HepG2 (cell line): ENCODE results near the gene UGT1A8. TPM values are rescaled to one million over a fixed set of nuclear protein-coding genes. Genes with fewer than 3 reads are reported as not detected.

Experiments
- ATAC-seq: fragments of 200-7000 bp; cut with Tn5 transposase; 3 replicates; pipeline ENCODE4 v1.9.1; 2020; ENCODE audit warnings: mild to moderate bottlenecking, moderate library complexity
- BruUV-seq: library from RNA; stranded (reverse); fragments of 400-500 nt; replicated peaks from 2 replicates; lab custom pipeline; 2021; lab: Mats Ljungman, UMichigan
- CTCF ChIA-PET: fragments of 300-600 bp; formaldehyde crosslinking; extraction: SDS; loops from one replicate; lab custom pipeline; 2021; ENCODE audit warnings: low total read pairs, inconsistent platforms, low intra/inter-chr PET ratio; lab: Yijun Ruan, JAX
- POLR2A ChIA-PET: fragments of 350-600 bp; sonication (Branson Sonifier 250); formaldehyde crosslinking; loops from one replicate; lab custom pipeline; 2020; ENCODE audit warnings: antibody characterized with exemption, inconsistent platforms; lab: Yijun Ruan, JAX
- DNase-seq: peaks from one replicate; pipeline ENCODE4 v3.0.0-alpha.2; 2015; ENCODE audit warnings: low spot score
- FAIRE-seq: peaks from 3 replicates; lab custom pipeline; 2011; peaks lifted over from hg19 to GRCh38; lab: Jason Lieb, UNC
- H2AFZ ChIP-seq: one replicate; pipeline ENCODE4 v1.6.1; 2011; ENCODE audit warnings: low read length, inconsistent platforms
- H3K27ac ChIP-seq: fragments of 300-600 bp; 3 replicates; pipeline ENCODE4 v1.8.0; 2011; ENCODE audit warnings: mixed run types, mild to moderate bottlenecking, mixed read lengths, low read length, inconsistent platforms; ENCODE audit not compliant: insufficient read depth; ENCODE audit errors: extremely low read length
- H3K27me3 ChIP-seq, 2 experiments: fragments of 200-600 bp in 1 of 2; 2 replicates in 1 of 2; 3 replicates in 1 of 2; pipeline versions ENCODE4 v1.6.0 to v1.8.0; 2011; ENCODE audit warnings: low read length in 2 of 2, mild to moderate bottlenecking in 2 of 2, moderate library complexity in 2 of 2, inconsistent platforms in 1 of 2; ENCODE audit not compliant: insufficient read depth in 2 of 2, control insufficient read depth in 1 of 2
- H3K36me3 ChIP-seq, 2 experiments: fragments of 200-600 bp in 1 of 2; replicated peaks in 1 of 2; 2 replicates in 1 of 2; 3 replicates in 1 of 2; pipeline versions ENCODE4 v1.5.1 to v1.8.0; 2011; ENCODE audit warnings: low read length in 2 of 2, inconsistent platforms in 1 of 2; ENCODE audit not compliant: insufficient read depth in 2 of 2, control insufficient read depth in 1 of 2
- H3K4me1 ChIP-seq: 2 replicates; pipeline ENCODE4 v1.5.1; 2012; ENCODE audit warnings: low read length, inconsistent platforms; ENCODE audit not compliant: insufficient read depth
- H3K4me2 ChIP-seq: 2 replicates; pipeline ENCODE4 v1.6.0; 2011; ENCODE audit warnings: low read depth, low read length, inconsistent platforms
- H3K4me3 ChIP-seq, 3 experiments: fragments of 200-600 bp in 1 of 3; sonication (generic), shearing (Covaris generic) in 1 of 3; replicated peaks in 1 of 3; 2 replicates each; pipeline ENCODE4 v1.5.1; 2011 to 2016; ENCODE audit warnings: low read length in 3 of 3, inconsistent platforms in 2 of 3, low read depth in 2 of 3, mild to moderate bottlenecking in 2 of 3, control low read depth in 1 of 3, mixed read lengths in 1 of 3; ENCODE audit not compliant: insufficient read depth in 1 of 3
- H3K79me2 ChIP-seq: one replicate; pipeline ENCODE4 v1.6.1; 2011; ENCODE audit warnings: low read length, inconsistent platforms; ENCODE audit not compliant: insufficient read depth
- H3K9ac ChIP-seq: 2 replicates; pipeline ENCODE4 v1.6.0; 2011; ENCODE audit warnings: mild to moderate bottlenecking, low read depth, low read length, inconsistent platforms; ENCODE audit not compliant: insufficient read depth
- H3K9me3 ChIP-seq: 2 replicates; pipeline ENCODE4 v1.5.1; 2012; ENCODE audit warnings: mild to moderate bottlenecking, low read length
- H4K20me1 ChIP-seq: 2 replicates; pipeline ENCODE4 v1.6.0; 2011; ENCODE audit warnings: inconsistent platforms, mild to moderate bottlenecking, low read length, moderate library complexity; ENCODE audit not compliant: insufficient read depth
- CBX5 ChIP-seq: sonication (generic); formaldehyde crosslinking; IDR thresholded peaks from 2 replicates; pipeline ENCODE4 v1.4.0; 2020; ENCODE audit warnings: missing genetic modification reagents, borderline replicate concordance
- EED ChIP-seq: sonication (generic); formaldehyde crosslinking; IDR thresholded peaks from 2 replicates; pipeline ENCODE4 v1.5.0; 2020; ENCODE audit warnings: mild to moderate bottlenecking, missing genetic modification reagents
- MTA1 ChIP-seq: sonication (generic); formaldehyde crosslinking; IDR thresholded peaks from 2 replicates; pipeline ENCODE4 v1.4.0; 2020; ENCODE audit warnings: missing genetic modification reagents, mild to moderate bottlenecking, borderline replicate concordance
- PRMT3 ChIP-seq: sonication (generic); formaldehyde crosslinking; IDR thresholded peaks from 2 replicates; pipeline ENCODE4 v1.8.1; 2022; ENCODE audit warnings: low read depth, mild to moderate bottlenecking, moderate library complexity, missing genetic modification reagents, borderline replicate concordance
- RAD21 ChIP-seq: fragments of 450-650 bp; formaldehyde crosslinking; IDR thresholded peaks from 2 replicates; pipeline ENCODE4 v1.5.0; 2020; ENCODE audit warnings: mild to moderate bottlenecking
- SMC3 ChIP-seq: IDR thresholded peaks from 2 replicates; pipeline ENCODE4 v1.6.1; 2011; ENCODE audit warnings: low read length, improper control_type of control experiment
- STAG1 ChIP-seq: sonication (generic); formaldehyde crosslinking; IDR thresholded peaks from 2 replicates; pipeline ENCODE4 v1.4.0; 2020; ENCODE audit warnings: missing genetic modification reagents
- ZFP1 ChIP-seq: IDR thresholded peaks from 2 replicates; pipeline ENCODE4 v1.6.1; 2016
- WGBS: methylation state at CpG from one replicate; pipeline ENCODE4 v1.1.6; 2017; ENCODE audit warnings: low lambda C conversion rate; 5-methylcytosine and 5-hydroxymethylcytosine counted together
- in situ Hi-C: cut with HindIII; loops from 2 replicates; pipeline ENCODE4 v1.10.0; 2017; ENCODE audit warnings: low pct_unique_long_range_greater_than_20kb; ENCODE audit not compliant: extremely low pct_ligation_motif_present
- intact Hi-C: fragments of 100-400 bp; cut with micrococcal nuclease; formaldehyde crosslinking; loops from one replicate; pipeline ENCODE4 v1.10.0; 2022; ENCODE audit not compliant: unreplicated experiment
- polyA plus RNA-seq, 8 experiments: library from polyadenylated mRNA; depleted of rRNA in 3 of 8; stranded (reverse) in 7 of 8; unstranded in 1 of 8; fragments of >200 nt; fragmentation: Illumina TruSeq in 4 of 8; extraction: Trizol in 4 of 8; gene quantifications; 2 replicates each; pipeline versions ENCODE4 v1.2.1 to v1.2.3, GENCODE V29; 2011 to 2016; ENCODE audit warnings: low read depth in 4 of 8, missing spikeins in 1 of 8, mixed read lengths in 1 of 8; ENCODE audit not compliant: insufficient read depth in 1 of 8
- total RNA-seq, 5 experiments: library from RNA; depleted of rRNA; stranded (reverse); fragments of >200 nt; fragmentation: Illumina TruSeq; extraction: Trizol; gene quantifications; 2 replicates each; pipeline ENCODE4 v1.2.3, GENCODE V29; 2016; ENCODE audit warnings: low read depth in 1 of 5
- TF ChIP-seq, protein P1 (sequence below): sonication (generic); formaldehyde crosslinking; IDR thresholded peaks from 2 replicates; pipeline ENCODE4 v1.5.0; 2020; ENCODE audit warnings: mild to moderate bottlenecking, missing genetic modification reagents, moderate library complexity
- TF ChIP-seq, protein P2 (sequence below): fragments of 450-650 bp; IDR thresholded peaks from 2 replicates; pipeline ENCODE4 v1.6.1; 2016

The UGT1A8 gene
- total and polyA plus RNA-seq, 2 of the 13 experiments (the other 11 are each of a cell fraction or from before 2014, with no cell fraction given) = not detected

GRCh38 chr2:233807215-233807865, 189.9 kb downstream of the UGT1A8 start:
- no peaks in the 10 kb centered on the region for H3K79me2 ChIP-seq
- H3K36me3 ChIP-seq = no peaks in the 10 kb centered on the region
- H3K27me3 ChIP-seq = peaks cover 0 to 50% of the 10 kb centered on the region in 2 experiments; a peak in 3 of 5 replicates
- peak; percentile 21 for DNase-seq
- no peak overlapping the region for H3K4me2 ChIP-seq
- TF ChIP-seq, protein P1, sequence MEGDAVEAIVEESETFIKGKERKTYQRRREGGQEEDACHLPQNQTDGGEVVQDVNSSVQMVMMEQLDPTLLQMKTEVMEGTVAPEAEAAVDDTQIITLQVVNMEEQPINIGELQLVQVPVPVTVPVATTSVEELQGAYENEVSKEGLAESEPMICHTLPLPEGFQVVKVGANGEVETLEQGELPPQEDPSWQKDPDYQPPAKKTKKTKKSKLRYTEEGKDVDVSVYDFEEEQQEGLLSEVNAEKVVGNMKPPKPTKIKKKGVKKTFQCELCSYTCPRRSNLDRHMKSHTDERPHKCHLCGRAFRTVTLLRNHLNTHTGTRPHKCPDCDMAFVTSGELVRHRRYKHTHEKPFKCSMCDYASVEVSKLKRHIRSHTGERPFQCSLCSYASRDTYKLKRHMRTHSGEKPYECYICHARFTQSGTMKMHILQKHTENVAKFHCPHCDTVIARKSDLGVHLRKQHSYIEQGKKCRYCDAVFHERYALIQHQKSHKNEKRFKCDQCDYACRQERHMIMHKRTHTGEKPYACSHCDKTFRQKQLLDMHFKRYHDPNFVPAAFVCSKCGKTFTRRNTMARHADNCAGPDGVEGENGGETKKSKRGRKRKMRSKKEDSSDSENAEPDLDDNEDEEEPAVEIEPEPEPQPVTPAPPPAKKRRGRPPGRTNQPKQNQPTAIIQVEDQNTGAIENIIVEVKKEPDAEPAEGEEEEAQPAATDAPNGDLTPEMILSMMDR (CRISPR knock-in tag) = peak; percentile 48
- TF ChIP-seq, protein P2, sequence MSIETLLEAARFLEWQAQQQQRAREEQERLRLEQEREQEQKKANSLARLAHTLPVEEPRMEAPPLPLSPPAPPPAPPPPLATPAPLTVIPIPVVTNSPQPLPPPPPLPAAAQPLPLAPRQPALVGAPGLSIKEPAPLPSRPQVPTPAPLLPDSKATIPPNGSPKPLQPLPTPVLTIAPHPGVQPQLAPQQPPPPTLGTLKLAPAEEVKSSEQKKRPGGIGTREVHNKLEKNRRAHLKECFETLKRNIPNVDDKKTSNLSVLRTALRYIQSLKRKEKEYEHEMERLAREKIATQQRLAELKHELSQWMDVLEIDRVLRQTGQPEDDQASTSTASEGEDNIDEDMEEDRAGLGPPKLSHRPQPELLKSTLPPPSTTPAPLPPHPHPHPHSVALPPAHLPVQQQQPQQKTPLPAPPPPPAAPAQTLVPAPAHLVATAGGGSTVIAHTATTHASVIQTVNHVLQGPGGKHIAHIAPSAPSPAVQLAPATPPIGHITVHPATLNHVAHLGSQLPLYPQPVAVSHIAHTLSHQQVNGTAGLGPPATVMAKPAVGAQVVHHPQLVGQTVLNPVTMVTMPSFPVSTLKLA = peak; percentile 82
- TF ChIP-seq MTA1 (CRISPR knock-in tag) = no peak
- peak; percentile 52 for TF ChIP-seq STAG1 (CRISPR knock-in tag)
- peak; percentile 31; the same call in 1 of the 2 replicates for TF ChIP-seq EED (CRISPR knock-in tag)
- TF ChIP-seq ZFP1 = no peak
- no peak for TF ChIP-seq PRMT3
- 0 out of 2 replicates have a peak, but pooled peaks have one; percentile 21 for TF ChIP-seq CBX5 (CRISPR knock-in tag)
- TF ChIP-seq RAD21 (CRISPR knock-in tag) = 0 out of 2 replicates have a peak, but pooled peaks have one; percentile 10
- TF ChIP-seq SMC3 = peak; percentile 38; the same call in 1 of the 2 replicates
- TF ChIP-seq, all 625 proteins: peak for 7
- POLR2A ChIA-PET = no interaction called here
- no peaks in the 10 kb centered on the region for H4K20me1 ChIP-seq
- H3K27ac ChIP-seq = no peak overlapping the region
- intact Hi-C loops (no loop called here), in situ Hi-C loops (no loop called here)
- BruUV-seq = no TSS peak
- no peak overlapping the region for H2AFZ ChIP-seq
- no peak overlapping the region for H3K4me3 ChIP-seq
- no peak for FAIRE-seq
- H3K9me3 ChIP-seq = no peaks in the 10 kb centered on the region
- no peaks in the 10 kb centered on the region for H3K4me1 ChIP-seq
- CTCF ChIA-PET = no interaction called here
- peak; percentile 76 for ATAC-seq
- no peak overlapping the region for H3K9ac ChIP-seq
- WGBS = 33% methylated on average over 7 of the region's 12 CpGs
